Osteoblast (primary cell): ENCODE measurements around the gene RRAS2. TPM values are rescaled to one million over a fixed set of nuclear protein-coding genes. Genes with fewer than 3 reads are reported as not detected.
A peak's percentile ranks its signal among the peaks of the same experiment; 100 is the strongest.

ENCODE experiments used
- DNase-seq: peaks from one replicate; pipeline ENCODE4 v3.0.0; 2011; ENCODE audit warnings: low spot score, mixed read lengths; ENCODE audit not compliant: insufficient read length; ENCODE audit errors: missing footprints
- H2AFZ ChIP-seq: 2 replicates; pipeline ENCODE4 v1.6.0; 2011; ENCODE audit warnings: mild to moderate bottlenecking, low read length
- H3K27ac ChIP-seq: 2 replicates; pipeline ENCODE4 v1.5.1; 2011; ENCODE audit warnings: mild to moderate bottlenecking, low read depth, low read length, moderate library complexity
- H3K27me3 ChIP-seq: 2 replicates; pipeline ENCODE4 v1.6.0; 2012; ENCODE audit warnings: mild to moderate bottlenecking, control low read depth, inconsistent platforms, low read length, moderate library complexity; ENCODE audit not compliant: insufficient read depth
- H3K36me3 ChIP-seq: 2 replicates; pipeline ENCODE4 v1.5.1; 2011; ENCODE audit warnings: mild to moderate bottlenecking, low read length, control low read depth, moderate library complexity; ENCODE audit not compliant: insufficient read depth
- H3K4me1 ChIP-seq: 2 replicates; pipeline ENCODE4 v1.5.1; 2011; ENCODE audit warnings: mild to moderate bottlenecking, low read length, control low read depth, moderate library complexity; ENCODE audit not compliant: insufficient read depth
- H3K4me2 ChIP-seq: 2 replicates; pipeline ENCODE4 v1.6.0; 2011; ENCODE audit warnings: mild to moderate bottlenecking, low read length; ENCODE audit not compliant: insufficient read depth
- H3K4me3 ChIP-seq: fragments of 200-600 bp; sonication (generic); 3 replicates; pipeline ENCODE4 v1.5.1; 2012; ENCODE audit warnings: mild to moderate bottlenecking, low read length, inconsistent platforms; ENCODE audit not compliant: insufficient read depth
- H3K79me2 ChIP-seq: 2 replicates; pipeline ENCODE4 v1.6.0; 2012; ENCODE audit warnings: mild to moderate bottlenecking, low read length, control low read depth, inconsistent platforms; ENCODE audit not compliant: insufficient read depth
- H3K9me3 ChIP-seq: 2 replicates; pipeline ENCODE4 v1.5.1; 2011; ENCODE audit warnings: low read depth, low read length, control low read depth
- H4K20me1 ChIP-seq: 2 replicates; pipeline ENCODE4 v1.6.0; 2012; ENCODE audit warnings: mild to moderate bottlenecking, low read length, control low read depth; ENCODE audit not compliant: insufficient read depth
- total RNA-seq: library from RNA; depleted of rRNA; stranded (reverse); fragments of >200 nt; gene quantifications from 2 replicates; pipeline ENCODE4 v1.2.3, GENCODE V29; 2012
- TF ChIP-seq, protein P1 (sequence below): IDR thresholded peaks from 2 replicates; pipeline ENCODE4 v1.5.1; 2011; ENCODE audit warnings: mild to moderate bottlenecking, low read depth, low read length, moderate library complexity; ENCODE audit errors: extremely low read depth

The RRAS2 gene
- total RNA-seq, 1 donor: 101 TPM

DNA sequence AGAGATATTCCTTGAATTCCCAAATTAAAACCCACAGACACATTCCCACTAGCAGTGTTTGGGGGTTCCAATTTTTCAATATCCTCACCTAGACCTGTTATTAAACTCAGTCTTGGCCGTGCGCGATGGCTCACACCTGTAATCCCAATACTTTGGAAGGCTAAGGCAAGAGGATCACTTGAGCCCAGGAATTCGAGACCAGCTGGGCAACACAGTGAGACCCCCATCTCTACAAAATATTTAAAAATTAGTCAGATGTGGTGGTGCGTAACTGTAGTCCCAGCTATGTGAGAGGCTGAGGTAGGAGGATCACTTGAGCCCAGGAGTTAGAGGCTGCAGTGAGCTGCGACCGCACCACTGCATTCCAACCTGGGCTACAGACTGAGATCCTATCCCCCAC, 53.3 kb downstream of the RRAS2 start:
- no peak for DNase-seq
- no peaks in the 10 kb centered on the region for H3K27me3 ChIP-seq
- H3K27ac ChIP-seq: no peak overlapping the region
- H2AFZ ChIP-seq: no peak overlapping the region
- peaks cover 99% of the 10 kb centered on the region for H3K79me2 ChIP-seq
- H4K20me1 ChIP-seq: peaks cover 47% of the 10 kb centered on the region
- TF ChIP-seq, protein P1, sequence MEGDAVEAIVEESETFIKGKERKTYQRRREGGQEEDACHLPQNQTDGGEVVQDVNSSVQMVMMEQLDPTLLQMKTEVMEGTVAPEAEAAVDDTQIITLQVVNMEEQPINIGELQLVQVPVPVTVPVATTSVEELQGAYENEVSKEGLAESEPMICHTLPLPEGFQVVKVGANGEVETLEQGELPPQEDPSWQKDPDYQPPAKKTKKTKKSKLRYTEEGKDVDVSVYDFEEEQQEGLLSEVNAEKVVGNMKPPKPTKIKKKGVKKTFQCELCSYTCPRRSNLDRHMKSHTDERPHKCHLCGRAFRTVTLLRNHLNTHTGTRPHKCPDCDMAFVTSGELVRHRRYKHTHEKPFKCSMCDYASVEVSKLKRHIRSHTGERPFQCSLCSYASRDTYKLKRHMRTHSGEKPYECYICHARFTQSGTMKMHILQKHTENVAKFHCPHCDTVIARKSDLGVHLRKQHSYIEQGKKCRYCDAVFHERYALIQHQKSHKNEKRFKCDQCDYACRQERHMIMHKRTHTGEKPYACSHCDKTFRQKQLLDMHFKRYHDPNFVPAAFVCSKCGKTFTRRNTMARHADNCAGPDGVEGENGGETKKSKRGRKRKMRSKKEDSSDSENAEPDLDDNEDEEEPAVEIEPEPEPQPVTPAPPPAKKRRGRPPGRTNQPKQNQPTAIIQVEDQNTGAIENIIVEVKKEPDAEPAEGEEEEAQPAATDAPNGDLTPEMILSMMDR: no peak
- no peak overlapping the region for H3K4me2 ChIP-seq
- no peak overlapping the region for H3K4me3 ChIP-seq
- peaks cover 40% of the 10 kb centered on the region for H3K4me1 ChIP-seq
- no peaks in the 10 kb centered on the region for H3K36me3 ChIP-seq
- no peaks in the 10 kb centered on the region for H3K9me3 ChIP-seq

DNA sequence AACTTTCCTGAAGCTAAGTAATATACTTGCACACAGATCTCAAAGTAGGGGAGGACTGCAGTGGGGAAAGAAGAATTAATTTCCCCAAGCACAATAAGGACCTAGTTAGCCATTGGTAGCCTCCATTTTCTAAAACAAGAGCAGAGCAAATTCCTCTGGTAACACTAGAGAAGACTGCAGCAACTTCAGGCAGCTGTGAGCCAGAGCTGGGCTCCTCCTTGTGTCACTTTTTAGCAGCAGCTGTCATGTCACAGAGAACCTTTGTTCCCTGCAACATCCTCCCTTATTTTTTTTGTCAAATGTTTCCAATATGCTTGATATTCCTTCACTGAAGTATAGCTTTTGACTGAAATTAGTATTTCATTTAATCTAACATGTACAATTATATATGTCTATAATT, 54.4 kb downstream of the RRAS2 start:
- Histone ChIP-seq H4K20me1 (peaks cover 46% of the 10 kb centered on the region), H2AFZ (no peak overlapping the region), H3K36me3 (no peaks in the 10 kb centered on the region), H3K9me3 (no peaks in the 10 kb centered on the region), H3K4me1 (peaks cover 40% of the 10 kb centered on the region), H3K4me3 (no peak overlapping the region), H3K4me2 (no peak overlapping the region), H3K79me2 (peaks cover 99% of the 10 kb centered on the region), H3K27me3 (no peaks in the 10 kb centered on the region), H3K27ac (no peak overlapping the region)
- TF ChIP-seq, protein P1: no peak
- DNase-seq: no peak

DNA sequence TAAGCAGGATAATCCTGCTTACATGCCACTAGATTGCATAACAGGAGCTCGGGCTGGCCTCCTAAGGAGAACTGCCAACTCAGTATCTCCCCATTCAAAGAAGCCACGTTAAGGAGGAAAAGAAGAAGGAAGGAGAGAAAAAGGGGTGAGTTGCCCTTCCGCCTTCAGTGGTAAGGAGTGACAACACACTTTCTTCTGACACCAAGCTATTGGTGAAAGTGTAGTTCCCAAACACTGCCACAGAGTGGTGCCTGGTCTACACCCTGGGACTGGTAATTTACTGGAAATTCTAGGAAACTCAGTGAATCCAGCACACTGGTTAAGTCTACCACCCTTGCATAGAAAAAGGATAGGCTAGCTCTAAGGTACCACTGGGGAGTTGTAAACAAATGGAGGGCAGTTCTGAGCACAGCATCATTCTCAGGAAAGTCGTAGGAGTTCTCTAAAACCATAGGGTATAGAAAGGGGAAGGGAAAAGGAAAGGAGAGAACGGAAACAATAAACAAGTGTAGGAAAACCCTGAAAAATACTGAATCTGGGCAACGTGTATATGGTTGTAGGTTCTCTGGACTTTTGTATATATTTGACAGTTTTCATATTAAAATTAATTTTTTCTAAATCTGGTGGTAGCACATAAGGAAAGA, 58.2 kb downstream of the RRAS2 start:
- peaks cover 23% of the 10 kb centered on the region for H3K4me1 ChIP-seq
- H3K9me3 ChIP-seq: no peaks in the 10 kb centered on the region
- H3K79me2 ChIP-seq: peaks cover 99% of the 10 kb centered on the region
- H3K4me2 ChIP-seq: peak overlapping the region; percentile 45
- peaks cover 19% of the 10 kb centered on the region for H4K20me1 ChIP-seq
- H2AFZ ChIP-seq: no peak overlapping the region
- H3K27ac ChIP-seq: peak overlapping the region; percentile 42
- TF ChIP-seq, protein P1: peak; percentile 85
- peak; percentile 85 for DNase-seq
- H3K4me3 ChIP-seq: no peak overlapping the region
- no peaks in the 10 kb centered on the region for H3K36me3 ChIP-seq
- no peaks in the 10 kb centered on the region for H3K27me3 ChIP-seq

DNA sequence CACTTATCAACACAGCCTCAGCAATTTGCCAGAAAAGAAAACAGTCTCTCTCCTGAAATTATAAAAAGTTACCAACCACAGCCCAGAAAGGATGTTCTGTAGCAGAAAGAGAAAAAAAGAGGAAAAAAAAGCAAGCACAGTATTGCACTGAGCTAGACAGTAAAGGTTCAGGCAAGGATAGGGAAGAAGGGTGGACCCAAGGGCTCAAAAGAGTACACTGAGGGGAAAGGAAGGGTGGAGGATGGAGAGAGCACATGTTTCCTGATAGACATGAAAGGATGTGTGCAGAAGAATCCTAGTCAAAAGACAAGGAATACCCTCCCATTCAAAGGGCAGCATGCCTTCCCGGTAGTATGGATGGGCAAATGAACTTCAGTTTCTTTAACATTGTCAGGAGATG, 59.1 kb downstream of the RRAS2 start:
- no peak overlapping the region for H2AFZ ChIP-seq
- H3K4me2 ChIP-seq: peak overlapping the region; percentile 28
- H3K27ac ChIP-seq: peak overlapping the region; percentile 37
- H3K9me3 ChIP-seq: no peaks in the 10 kb centered on the region
- peaks cover 23% of the 10 kb centered on the region for H3K4me1 ChIP-seq
- DNase-seq: no peak
- H3K4me3 ChIP-seq: no peak overlapping the region
- TF ChIP-seq, protein P1: no peak
- H4K20me1 ChIP-seq: peaks cover 17% of the 10 kb centered on the region
- H3K79me2 ChIP-seq: peaks cover 97% of the 10 kb centered on the region
- H3K27me3 ChIP-seq: no peaks in the 10 kb centered on the region
- no peaks in the 10 kb centered on the region for H3K36me3 ChIP-seq
